GOT3 (cell line): ENCODE data around the gene P2RY14.

ENCODE experiments used
- DNase-seq: peaks from one replicate; lab custom pipeline; 2025; ENCODE audit warnings: mixed read lengths; lab: John Stamatoyannopoulos, UW

The P2RY14 gene

DNA sequence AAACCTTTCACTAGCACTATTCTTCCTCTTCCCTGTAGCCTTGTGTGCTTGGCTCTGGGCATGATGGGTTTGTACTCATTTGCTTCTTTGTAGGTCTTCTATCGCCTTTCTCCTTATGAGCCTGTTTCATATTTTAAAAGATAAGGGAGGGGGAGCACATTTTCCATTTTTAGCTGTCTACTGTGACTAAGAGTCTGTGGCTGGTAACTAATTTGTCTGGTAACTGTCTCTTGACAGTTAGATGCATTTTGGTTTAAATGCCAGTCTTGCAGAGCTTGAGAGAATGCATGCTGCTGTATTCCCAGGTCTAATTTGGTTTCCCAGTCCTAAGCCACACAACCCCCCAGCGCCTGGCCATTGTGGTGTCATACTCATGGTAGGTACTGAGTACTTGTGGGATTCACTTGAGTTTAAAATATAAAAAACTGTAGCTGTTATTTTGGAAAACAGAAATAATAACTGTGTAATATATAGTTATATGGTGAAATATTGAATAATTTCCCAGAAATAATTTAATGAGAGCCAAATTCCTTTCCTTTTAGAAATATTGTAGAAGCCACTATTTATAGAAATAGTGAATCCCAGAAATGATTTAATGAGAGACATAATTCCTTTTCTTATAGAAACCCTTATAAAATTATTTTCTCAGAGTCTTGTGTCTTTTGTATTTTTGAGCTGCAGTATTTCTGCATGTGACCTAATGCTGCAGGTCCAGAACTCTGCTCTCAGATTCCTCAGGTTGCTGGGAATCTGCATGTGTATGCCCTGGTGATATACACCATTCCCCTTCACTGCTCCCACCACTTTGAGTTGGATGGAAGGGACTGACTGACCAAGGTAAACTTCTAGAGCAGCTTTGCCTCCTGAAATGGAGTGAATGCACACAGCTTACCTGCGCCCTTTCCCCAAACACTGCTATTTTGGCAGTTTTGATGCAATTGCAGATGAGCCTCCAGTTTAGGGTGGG lies 61.4 kb downstream of the P2RY14 start:
- DNase-seq: no peak

GRCh38 chr3:151214459-151214858 lies 63.9 kb downstream of the P2RY14 start:
- DNase-seq: no peak

DNA sequence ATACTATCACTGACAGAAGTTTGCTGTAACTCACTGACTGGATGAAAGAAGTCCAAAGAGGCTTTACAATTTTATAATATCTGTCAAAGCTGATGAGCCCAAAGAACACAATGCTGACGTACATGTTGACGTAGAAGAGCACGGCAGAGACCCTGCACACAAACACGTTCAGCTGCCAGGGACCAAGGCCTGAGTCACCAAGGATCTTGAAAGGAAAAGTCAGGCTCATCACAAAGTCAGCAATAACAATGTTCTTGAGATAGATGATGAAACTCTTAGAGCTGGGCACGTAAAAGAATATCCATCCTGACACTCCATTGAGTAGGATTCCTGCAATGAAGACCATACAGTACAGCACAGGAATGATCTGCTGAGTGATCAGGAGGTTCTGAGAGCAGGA lies 64.5 kb downstream of the P2RY14 start:
- no peak for DNase-seq

GRCh38 chr3:151213151-151213550 lies 65.2 kb downstream of the P2RY14 start:
- DNase-seq: no peak

- DNase-seq: no peak
These were observed 67.5 kb downstream of the P2RY14 start for GRCh38 chr3:151210676-151211381.

DNA sequence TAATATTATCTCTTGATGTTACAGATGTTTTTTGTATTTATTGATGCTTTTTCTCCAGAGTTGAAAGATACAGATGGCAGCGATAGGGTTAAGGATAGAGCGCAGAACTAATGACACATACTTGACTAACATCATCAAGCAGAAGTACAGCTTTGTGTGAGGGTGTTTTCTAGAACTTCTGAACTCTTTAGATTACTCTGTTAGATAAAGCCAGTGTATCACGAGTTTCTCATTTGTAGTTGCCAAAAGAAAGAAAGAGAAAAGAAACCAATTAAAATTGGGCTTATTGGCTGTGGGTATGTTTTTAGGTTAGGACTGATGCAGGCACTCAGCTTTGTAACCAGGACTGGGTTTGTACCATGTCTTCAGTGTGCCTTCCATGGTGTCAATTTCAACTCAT lies 68.7 kb downstream of the P2RY14 start:
- DNase-seq: no peak

- DNase-seq: no peak
These were observed 72.1 kb downstream of the P2RY14 start for GRCh38 chr3:151206201-151206600.

DNA sequence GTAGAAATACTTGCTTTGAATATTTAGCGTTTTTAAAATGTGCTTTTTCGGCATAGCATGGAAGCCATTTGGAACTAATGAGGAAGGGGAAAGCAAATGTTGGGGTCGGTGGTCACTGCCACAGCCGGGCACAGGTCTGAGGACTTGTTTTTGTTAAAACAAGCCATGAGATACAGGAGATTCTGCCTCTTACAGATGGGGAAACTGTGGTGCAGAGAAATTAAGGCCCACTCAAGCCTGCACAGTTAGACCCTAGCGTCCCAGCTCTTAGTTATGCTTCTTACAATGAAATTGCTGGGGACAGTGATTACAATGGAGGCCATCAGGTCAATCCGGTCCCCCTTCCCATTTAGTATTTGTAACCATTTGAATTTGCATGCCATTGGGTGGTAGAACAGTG lies 72.9 kb downstream of the P2RY14 start:
- no peak for DNase-seq

GRCh38 chr3:151204530-151205402 lies 73.6 kb downstream of the P2RY14 start:
- DNase-seq: no peak

DNA sequence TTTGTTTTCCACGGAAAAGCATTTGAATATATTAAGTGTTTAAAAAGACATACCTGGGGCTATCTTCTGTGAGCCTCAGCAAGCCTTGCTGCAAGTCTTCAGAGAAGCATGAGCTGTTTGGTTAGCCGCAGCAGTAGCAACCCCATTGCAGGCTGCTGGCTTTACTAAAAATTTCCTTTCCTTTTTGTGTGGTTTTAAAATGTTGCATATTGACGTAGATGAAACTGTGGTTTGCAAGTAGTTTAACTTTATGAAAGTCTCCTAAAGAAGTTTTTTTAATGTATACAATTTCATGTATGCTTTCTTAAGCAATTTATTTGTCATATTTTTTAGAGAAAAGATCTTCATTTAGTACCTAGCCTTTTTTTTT lies 75.3 kb downstream of the P2RY14 start, which contains the start of gene GPR171:
Gene GPR171 (minus strand): TSS at position 166 of the 370 bp plus-strand sequence. CDS start 3,830 bp downstream, outside the sequence.
- no peak for DNase-seq

GRCh38 chr3:151201051-151201730 lies 77.2 kb downstream of the P2RY14 start:
- no peak for DNase-seq

DNA sequence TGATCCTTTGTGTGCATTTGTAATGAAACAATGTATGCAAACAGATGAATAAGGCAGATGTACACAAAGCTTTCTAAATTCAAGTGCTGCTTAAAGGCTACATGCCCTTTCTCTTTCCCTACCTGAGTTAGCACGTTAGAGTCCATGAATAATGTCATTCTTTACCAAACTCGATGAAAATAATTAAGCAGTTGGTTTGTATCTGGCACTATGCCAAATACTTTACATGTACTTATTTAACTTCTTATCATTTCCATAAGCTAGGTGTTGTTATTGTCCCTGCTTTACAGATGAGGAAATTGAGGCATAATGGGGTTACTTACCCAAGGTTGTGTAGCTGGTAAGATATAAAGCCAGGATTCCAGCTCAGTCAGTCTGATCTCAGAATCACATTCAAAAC lies 77.8 kb downstream of the P2RY14 start:
- DNase-seq: no peak

GRCh38 chr3:151199554-151200438 lies 78.5 kb downstream of the P2RY14 start:
- no peak for DNase-seq

DNA sequence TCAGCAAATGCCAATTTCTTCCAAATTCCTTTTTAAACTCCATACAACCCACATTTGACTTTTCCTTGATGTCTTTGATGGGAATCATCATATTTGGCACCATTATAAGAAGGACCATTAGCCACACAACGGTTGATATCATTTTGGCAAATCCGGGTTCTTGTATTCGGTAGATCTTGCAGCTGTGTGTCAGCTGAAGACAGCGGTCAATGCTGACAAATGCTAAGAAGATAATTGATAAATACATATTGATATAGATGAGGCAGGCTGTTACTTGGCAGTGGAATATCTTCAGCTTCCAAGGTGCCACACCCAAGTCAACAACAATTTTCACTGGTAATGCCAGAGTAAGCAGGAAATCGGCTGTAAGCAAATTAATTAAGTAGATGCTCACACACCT lies 79.5 kb downstream of the P2RY14 start:
- no peak for DNase-seq

DNA sequence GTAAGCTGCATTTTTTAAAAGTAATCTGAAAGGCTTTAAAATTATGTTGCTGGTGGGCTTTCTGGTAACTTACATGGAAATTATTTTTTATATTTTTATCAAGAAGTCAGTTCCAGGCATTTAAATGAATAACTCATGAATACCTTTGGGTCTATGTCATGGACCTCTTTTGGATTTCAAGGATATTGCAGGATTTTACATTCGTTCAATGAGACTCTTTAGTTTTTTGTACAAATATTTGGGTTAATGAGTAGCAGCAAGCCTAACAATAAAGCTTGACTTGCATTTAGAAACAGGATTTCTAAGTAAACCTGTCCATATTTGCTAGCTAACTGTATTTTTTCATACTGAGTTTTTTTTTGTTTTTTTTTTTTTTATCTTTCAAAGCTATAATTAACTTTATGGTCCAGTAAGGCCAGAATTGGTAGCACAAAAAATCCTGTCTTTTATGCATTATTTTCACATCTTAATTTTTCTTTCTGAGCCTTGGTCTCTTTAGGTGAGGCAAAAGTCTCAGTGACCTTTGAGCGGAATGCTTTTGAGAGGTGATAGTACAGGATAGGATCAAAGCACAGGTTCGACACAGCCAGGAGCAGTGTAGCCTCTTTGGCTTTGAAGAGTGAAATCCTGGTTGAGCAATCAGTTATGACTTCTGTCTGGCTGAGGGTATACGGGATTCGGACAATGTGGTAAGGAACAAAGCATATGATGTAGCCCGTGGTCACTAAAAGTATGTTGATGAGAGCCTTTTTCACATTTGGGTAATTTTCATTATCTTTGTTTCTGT lies 80.2 kb downstream of the P2RY14 start:
- no peak for DNase-seq

DNA sequence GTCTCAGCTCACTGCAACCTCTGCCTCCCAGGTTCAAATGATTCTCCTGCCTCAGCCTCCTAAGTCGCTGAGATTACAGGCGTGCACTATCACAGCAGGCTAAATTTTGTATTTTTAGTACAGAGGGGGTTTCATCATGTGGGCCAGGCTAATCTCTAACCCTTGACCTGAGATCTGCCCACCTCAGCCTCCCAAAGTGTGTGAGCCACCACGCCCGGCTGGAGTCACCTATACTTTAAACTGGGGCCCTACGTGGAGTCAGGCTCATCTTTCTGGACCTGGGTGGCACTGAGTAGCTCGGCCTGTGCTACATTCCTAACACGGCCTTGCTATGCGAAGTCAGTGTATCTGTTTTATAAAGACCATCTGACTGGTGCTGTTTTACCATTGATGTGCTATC lies 81.1 kb downstream of the P2RY14 start:
- no peak for DNase-seq

GRCh38 chr3:151196434-151196833 lies 81.9 kb downstream of the P2RY14 start:
- no peak for DNase-seq

- DNase-seq: no peak
These were observed 82.5 kb downstream of the P2RY14 start for GRCh38 chr3:151195826-151196225.

- no peak for DNase-seq
These were observed 85.8 kb downstream of the P2RY14 start for GRCh38 chr3:151192545-151192944.

DNA sequence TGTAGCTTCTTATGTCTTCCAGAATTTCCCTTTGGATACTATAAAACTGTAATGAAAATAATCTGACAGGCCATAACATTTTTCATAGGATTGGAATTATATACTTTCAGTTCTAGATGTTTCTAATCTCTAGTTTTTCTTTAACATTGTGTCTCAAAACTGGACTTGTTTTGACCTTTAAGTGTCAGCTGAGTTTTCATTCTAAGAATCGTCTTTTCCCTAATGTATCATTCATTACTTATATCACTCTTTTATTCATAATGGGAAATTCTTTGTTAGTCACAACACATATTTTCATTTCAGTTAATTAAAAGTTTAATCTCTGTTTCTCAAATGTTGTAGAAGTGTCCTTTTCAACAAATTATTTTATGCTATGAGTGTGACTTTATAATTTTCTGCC lies 87.2 kb downstream of the P2RY14 start:
- DNase-seq: no peak
